ENCODE results near the gene RNF144A. TPM values are rescaled to one million over a fixed set of nuclear protein-coding genes. Genes with fewer than 3 reads are reported as not detected.

The RNF144A gene
- total and polyA plus RNA-seq, 2 donors (not counting 1 experiment from before 2014, with no cell fraction given): 1.2 to 1.6 TPM

- no peak for TF ChIP-seq CTCF (IDR thresholded peaks at IDR 0.05)
- no peak for TF ChIP-seq EZH2 (IDR thresholded peaks at IDR 0.05; ENCODE audit: borderline replicate concordance, insufficient read depth, low read depth, low read length, poor library complexity, severe bottlenecking)
- H3K4me3 Mint-ChIP-seq: no peak overlapping the region
- no peak overlapping the region for H2AFZ ChIP-seq (ENCODE audit: insufficient read depth, low read depth, low read length, poor library complexity, severe bottlenecking)
- peaks cover 11 to 17% of the 10 kb centered on the region in 2 donors for H3K4me1 ChIP-seq (ENCODE audit: control insufficient read depth in 2 of 2, insufficient read depth in 2 of 2, low read length in 2 of 2)
- H3K4me1 Mint-ChIP-seq: peaks cover 20% of the 10 kb centered on the region
- peaks cover 0 to 3% (median 0%) of the 10 kb centered on the region in 4 experiments for H3K27me3 ChIP-seq (replicated peaks in 1 of 4; ENCODE audit: control extremely low read depth in 1 of 4, control insufficient read depth in 3 of 4, insufficient read depth in 4 of 4, low read length in 3 of 4)
- H3K4me3 ChIP-seq (ENCODE audit: control extremely low read depth in 1 of 5, extremely low read depth in 1 of 5, insufficient read depth in 1 of 5, low read depth in 2 of 5, low read length in 4 of 5): no peak overlapping the region
- no peak overlapping the region for H3K4me2 ChIP-seq (replicated peaks; ENCODE audit: low read depth, low read length, poor library complexity, severe bottlenecking)
- H3K9me3 Mint-ChIP-seq (ENCODE audit: insufficient read depth): no peaks in the 10 kb centered on the region
- H3K27ac Mint-ChIP-seq: no peak overlapping the region
- intact Hi-C loops (cut with micrococcal nuclease): no loop called here
- no peaks in the 10 kb centered on the region for H3K9me3 ChIP-seq (ENCODE audit: control extremely low read depth in 1 of 3, control insufficient read depth in 2 of 3, insufficient read depth in 1 of 3, low read length in 2 of 3)
- ATAC-seq (ENCODE audit: low read depth): no peak
- POLR2A ChIA-PET: no interaction called here
- no peak overlapping the region for H3K27ac ChIP-seq (ENCODE audit: low read length in 2 of 2)
- no peak for DNase-seq
- no peaks in the 10 kb centered on the region for H3K36me3 ChIP-seq (replicated peaks in 1 of 2; ENCODE audit: control extremely low read depth in 1 of 2, control insufficient read depth in 1 of 2, extremely low read depth in 1 of 2, insufficient read depth in 2 of 2, low read length in 1 of 2)
- peaks cover 10% of the 10 kb centered on the region for H3K27me3 Mint-ChIP-seq
- no peaks in the 10 kb centered on the region for H3K79me2 ChIP-seq (ENCODE audit: control insufficient read depth, insufficient read depth, low read length)
- no peaks in the 10 kb centered on the region for H4K20me1 ChIP-seq (ENCODE audit: control insufficient read depth, insufficient read depth, low read length, poor library complexity, severe bottlenecking)
- no peak overlapping the region for H3K9ac ChIP-seq (ENCODE audit: low read length)
- 97% methylated on average over 5 of the region's 6 CpGs for WGBS (ENCODE audit: insufficient coverage)
- CTCF ChIA-PET: interaction anchor here (1.6 kb wide), 1 partner anchor 9 kb away, joined by 7 read pairs; no protein-coding TSS in a partner anchor
Measured at GRCh38 chr2:7012141-7012764, 95.0 kb downstream of the RNF144A start.

DNA sequence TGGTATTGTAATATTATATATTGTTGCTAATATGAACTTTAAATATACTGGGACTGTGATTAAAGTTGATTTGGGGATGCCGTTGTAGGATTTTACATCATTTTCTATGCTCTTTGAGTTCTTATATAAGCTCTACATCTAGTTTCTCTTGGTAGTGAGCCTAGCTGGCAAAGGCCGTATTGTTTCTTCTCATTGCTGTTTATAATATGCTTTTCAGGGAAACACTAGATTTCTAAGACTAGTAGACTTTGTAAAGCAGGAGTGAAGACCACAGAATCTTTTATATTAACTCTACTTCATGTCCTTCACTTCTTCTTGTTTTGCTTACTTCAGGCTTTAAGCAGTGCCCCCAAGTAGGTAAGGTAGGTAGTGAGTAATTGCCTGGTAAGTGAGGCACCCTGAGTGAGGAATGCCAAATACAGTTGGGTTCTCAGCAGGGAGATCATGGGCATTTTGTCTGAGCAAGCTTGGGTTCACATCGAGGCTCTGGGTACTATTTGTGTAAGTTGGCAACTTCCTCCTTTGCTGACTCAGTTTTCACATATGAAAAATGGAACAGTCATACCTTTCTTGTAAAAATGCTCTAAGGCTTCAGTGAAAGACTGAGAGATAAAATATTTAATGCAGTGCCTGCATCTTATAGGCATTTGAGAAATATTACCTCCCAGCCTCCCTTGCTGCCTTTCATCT, 96.4 kb downstream of the RNF144A start:
- Mint-ChIP-seq H3K27me3 (no peaks in the 10 kb centered on the region), H3K4me1 (peaks cover 8% of the 10 kb centered on the region), H3K27ac (no peak overlapping the region), H3K4me3 (no peak overlapping the region), H3K9me3 (ENCODE audit: insufficient read depth) (no peaks in the 10 kb centered on the region)
- Histone ChIP-seq H3K9ac (ENCODE audit: low read length) (no peak overlapping the region), H3K27me3 (replicated peaks in 1 of 4; ENCODE audit: control extremely low read depth in 1 of 4, control insufficient read depth in 3 of 4, insufficient read depth in 4 of 4, low read length in 3 of 4) (peaks cover 0 to 3% (median 0%) of the 10 kb centered on the region in 4 experiments), H3K4me1 (ENCODE audit: control insufficient read depth in 2 of 2, insufficient read depth in 2 of 2, low read length in 2 of 2) (peaks cover 3 to 6% of the 10 kb centered on the region in 2 donors), H2AFZ (ENCODE audit: insufficient read depth, low read depth, low read length, poor library complexity, severe bottlenecking) (no peak overlapping the region), H4K20me1 (ENCODE audit: control insufficient read depth, insufficient read depth, low read length, poor library complexity, severe bottlenecking) (no peaks in the 10 kb centered on the region), H3K79me2 (ENCODE audit: control insufficient read depth, insufficient read depth, low read length) (no peaks in the 10 kb centered on the region), H3K4me3 (ENCODE audit: control extremely low read depth in 1 of 5, extremely low read depth in 1 of 5, insufficient read depth in 1 of 5, low read depth in 2 of 5, low read length in 4 of 5) (no peak overlapping the region), H3K9me3 (ENCODE audit: control extremely low read depth in 1 of 3, control insufficient read depth in 2 of 3, insufficient read depth in 1 of 3, low read length in 2 of 3) (no peaks in the 10 kb centered on the region), H3K4me2 (replicated peaks; ENCODE audit: low read depth, low read length, poor library complexity, severe bottlenecking) (no peak overlapping the region), H3K36me3 (replicated peaks in 1 of 2; ENCODE audit: control extremely low read depth in 1 of 2, control insufficient read depth in 1 of 2, extremely low read depth in 1 of 2, insufficient read depth in 2 of 2, low read length in 1 of 2) (no peaks in the 10 kb centered on the region), H3K27ac (ENCODE audit: low read length in 2 of 2) (no peak overlapping the region)
- intact Hi-C loops (cut with micrococcal nuclease): no loop called here
- POLR2A ChIA-PET: interaction anchor here (0.6 kb wide), 1 partner anchor 92 kb away, joined by 3 read pairs; no protein-coding TSS in a partner anchor
- CTCF ChIA-PET: interaction anchor here (1.0 to 2.2 kb wide), 8 partner anchors 8 to 116 kb away, joined by 3 to 8 read pairs (median 4); no protein-coding TSS in a partner anchor
- ATAC-seq (ENCODE audit: low read depth): no peak
- TF ChIP-seq EZH2 (IDR thresholded peaks at IDR 0.05; ENCODE audit: borderline replicate concordance, insufficient read depth, low read depth, low read length, poor library complexity, severe bottlenecking) (no peak), CTCF (IDR thresholded peaks at IDR 0.05) (no peak)
- no CpG with 5 or more reads among the region's 3 CpGs for WGBS (ENCODE audit: insufficient coverage)
- DNase-seq: no peak
